Choroid plexus epithelial cell (primary cell): Measurements from ENCODE around the gene CRYBA4.
"Not testable (repeated sequence)": the region's sequence is repeated elsewhere in the genome, so short reads cannot be mapped to it uniquely, and the experiment has no call there.

ENCODE experiments used
- DNase-seq: peaks from one replicate; pipeline ENCODE4 v3.0.0-alpha.2; 2010; ENCODE audit warnings: low read depth
- H3K4me3 ChIP-seq: 2 replicates; pipeline ENCODE4 v1.5.1; 2011; ENCODE audit warnings: low read depth, mild to moderate bottlenecking, control low read depth, low read length, moderate library complexity
- CTCF ChIP-seq: conservative IDR thresholded peaks from 2 replicates; pipeline ENCODE4 v1.5.1; 2011; ENCODE audit warnings: low read depth, mild to moderate bottlenecking, control low read depth, inconsistent platforms, low read length, moderate library complexity

The CRYBA4 gene

GRCh38 chr22:26608129-26608528 is 13.6 kb upstream of the CRYBA4 start:
- H3K4me3 ChIP-seq, result no peak overlapping the region
- TF ChIP-seq CTCF, result no peak
- no peak for DNase-seq

- TF ChIP-seq CTCF, result no peak
- no peak overlapping the region for H3K4me3 ChIP-seq
- no peak for DNase-seq
Measured at GRCh38 chr22:26609287-26609686, 12.5 kb upstream of the CRYBA4 start.

DNA sequence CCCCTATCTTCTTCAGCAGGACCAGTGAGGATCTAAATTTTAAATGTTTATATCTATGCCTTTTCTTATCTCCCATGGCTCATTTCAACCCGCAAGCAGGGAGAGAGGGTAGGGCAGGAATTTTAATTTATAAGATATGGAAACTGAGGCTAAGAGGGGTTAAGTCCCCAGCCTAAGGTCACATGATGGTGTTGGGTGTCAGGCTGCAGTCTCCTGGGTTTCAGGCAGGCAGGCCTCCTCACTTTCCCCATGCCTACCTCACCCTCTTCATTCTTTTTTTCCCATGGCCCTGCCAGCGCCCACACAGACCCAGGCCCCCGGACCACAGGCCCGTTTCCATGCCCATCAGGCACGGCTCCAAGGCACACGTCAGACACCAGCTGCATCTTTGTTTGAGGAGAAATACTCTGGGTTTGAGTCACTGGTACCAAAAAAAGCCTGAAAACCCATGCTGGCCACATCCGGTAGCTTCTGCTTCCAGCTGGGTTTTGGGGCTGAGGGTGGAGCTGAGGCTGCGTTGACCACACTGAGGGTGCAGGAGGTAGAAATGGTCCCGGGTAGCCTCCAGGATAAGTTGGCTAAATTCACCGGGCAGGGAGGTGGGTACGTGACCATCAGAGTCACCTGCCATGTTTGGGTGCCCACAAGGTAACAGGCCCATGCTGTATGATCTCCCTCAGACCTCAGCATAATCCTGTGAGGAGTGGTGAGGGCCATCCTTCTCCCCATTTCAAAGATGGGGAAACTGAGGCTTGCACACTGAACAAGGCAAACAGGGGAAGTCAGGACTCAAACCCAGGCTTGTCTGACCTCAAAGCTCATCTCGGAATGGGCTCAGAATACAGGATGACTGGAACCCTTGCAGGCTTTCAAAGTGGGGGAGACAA is 11.4 kb upstream of the CRYBA4 start:
- H3K4me3 ChIP-seq, result no peak overlapping the region

DNA sequence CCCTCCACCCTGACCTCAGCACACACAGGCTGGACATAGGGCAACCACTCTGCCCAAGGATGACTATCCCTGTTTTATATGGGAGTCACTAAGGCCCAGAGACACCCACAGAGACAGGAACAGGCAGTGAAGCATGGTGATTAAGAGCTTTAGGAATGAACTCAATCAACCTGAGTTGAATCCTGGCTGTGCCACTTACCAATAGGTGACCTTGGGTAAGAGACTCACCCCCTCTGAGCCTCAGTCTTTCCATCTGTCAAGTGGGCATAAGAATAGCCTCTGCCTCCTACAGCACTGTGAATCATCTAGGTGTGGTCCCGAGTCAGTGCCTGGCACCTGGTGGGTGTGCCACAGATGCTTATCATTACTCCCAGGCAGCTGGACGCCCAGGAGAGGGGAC is 10.8 kb upstream of the CRYBA4 start:
- no peak for DNase-seq
- no peak overlapping the region for H3K4me3 ChIP-seq
- TF ChIP-seq CTCF, result no peak

More for the DNA sequence above, 11.4 kb upstream of the CRYBA4 start:
- TF ChIP-seq CTCF, result no peak
- peak; percentile 80 for DNase-seq

- no peak for DNase-seq
- H3K4me3 ChIP-seq, result no peak overlapping the region
- no peak for TF ChIP-seq CTCF
Measured at GRCh38 chr22:26612652-26613051, 9.1 kb upstream of the CRYBA4 start.

- not testable (repeated sequence) for H3K4me3 ChIP-seq, DNase-seq
Measured at GRCh38 chr22:26613753-26614152, 8.0 kb upstream of the CRYBA4 start.

DNA sequence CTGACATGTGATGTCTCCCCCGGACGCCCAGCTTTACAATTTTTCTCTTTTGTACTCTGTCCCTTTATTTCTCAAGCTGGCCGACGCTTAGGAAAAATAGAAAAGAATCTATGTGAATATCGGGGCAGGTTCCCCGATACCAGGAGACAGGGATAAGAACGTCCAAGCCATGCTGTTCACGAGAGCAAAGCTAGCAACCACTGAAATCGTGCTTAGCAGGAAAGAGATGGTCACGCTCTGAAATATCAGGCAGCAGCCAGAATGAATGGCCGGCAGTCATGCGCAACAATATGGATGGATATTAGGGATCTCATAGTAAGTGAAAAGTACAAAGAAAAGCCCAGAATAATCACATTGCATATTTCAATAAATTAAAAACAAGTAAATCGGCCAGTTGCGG is 7.4 kb upstream of the CRYBA4 start:
- DNase-seq, result no peak
- TF ChIP-seq CTCF, result no peak
- H3K4me3 ChIP-seq, result no peak overlapping the region
